ENCODE measurements around the gene PRKACG.

The PRKACG gene

DNA sequence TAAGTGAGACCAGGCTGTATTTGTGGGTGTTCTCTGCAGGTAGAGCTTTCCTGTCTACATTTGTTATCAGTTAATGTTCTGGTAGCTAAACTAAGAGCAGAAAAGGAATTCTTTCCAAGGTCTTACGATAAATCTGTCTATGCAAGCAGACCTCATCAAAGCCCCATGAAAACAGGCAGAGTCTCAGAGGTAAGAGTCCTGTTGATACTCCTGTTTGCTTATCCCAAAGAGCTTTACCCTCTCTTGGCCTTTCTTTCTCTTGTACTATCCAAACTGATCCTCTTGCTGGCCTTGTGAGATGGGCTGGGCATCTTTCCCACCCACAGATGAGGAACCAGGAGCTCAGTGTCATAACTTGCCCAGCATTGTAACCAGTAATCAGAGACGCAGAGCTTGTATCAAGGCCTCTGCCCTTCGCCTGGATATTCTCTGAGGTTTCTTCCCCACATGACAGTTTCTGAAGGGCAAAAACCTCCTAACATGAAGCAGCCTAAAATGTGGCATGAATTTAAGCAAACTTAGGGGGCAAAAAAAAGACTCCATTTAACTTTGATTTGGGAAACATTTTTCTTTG is 33.5 kb downstream of the PRKACG start:
- DNase-seq, result no peak

DNA sequence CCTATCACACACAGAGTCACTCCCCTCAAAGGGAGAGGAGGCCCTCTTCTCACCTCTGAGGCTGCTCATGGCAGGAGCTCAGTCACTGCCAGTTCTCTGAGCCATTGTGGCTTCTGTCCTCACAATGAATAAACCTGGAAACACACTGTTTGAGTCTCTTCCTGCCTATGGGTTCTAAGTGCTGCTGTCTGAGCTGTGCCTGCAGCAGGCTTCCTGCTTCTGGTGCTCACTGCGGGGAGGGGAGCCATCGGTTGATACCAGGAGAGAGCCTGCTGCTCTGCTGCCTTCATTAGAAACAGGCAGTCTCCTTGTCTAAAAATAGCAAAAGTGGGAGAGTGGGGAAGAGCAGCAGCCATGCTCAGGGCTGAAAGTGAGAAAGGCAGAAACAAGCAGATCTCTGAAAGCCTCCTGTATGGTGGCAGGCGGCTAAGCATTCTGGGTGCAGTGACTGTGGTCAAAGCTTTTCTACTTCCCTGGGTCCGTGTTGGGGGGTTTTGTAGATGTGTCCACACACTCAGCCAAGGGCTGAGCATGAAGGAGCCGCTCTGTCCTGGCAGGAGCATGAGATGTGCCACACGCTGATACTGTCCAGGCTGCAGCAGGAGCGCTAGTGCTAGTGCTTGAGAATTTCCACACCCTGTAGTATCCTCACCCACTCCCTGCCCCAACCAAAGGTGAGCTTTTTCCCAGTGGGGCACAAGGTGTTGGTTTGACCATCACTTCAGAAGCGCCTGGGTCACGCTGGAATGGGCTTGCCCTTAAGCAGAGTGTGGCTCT is 34.2 kb downstream of the PRKACG start:
- DNase-seq, result no peak

DNA sequence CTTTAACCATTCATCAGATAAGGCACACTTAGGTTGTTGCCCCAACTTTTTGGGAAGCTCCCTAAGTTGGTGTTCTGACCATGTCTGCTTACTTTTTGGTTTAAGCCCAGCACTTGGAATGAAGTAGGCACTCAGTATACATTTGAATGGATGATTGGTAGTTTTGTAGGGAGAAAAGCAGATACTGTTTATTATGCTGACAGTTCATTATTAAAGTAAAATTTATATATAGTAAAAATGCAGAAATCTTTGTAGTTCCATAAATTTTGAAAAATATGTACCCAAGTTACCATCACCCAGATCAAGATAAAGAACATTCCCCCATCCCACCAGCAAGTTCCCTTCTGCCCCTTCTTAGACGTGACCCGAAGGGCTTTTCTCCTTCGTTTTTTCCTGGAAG is 35.4 kb downstream of the PRKACG start:
- DNase-seq, result no peak

DNA sequence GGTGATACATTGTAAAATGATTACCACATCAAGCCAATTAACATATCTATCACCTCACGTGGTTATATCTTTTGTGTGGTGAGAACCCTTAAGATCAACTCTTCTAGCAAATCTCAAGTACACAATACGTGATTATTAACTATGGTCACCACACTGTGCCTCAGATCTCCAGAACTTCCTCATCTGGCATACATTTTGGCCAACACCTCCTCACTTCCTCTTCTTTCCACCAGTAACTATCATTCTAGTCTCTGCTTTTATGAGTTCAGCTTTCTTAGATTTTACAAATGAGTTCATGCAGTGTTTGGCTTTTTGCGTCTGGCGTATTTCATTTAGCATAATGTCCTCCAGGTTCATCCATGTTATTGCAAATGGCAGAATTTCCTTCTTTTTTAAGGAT is 35.8 kb downstream of the PRKACG start:
- no peak for DNase-seq

DNA sequence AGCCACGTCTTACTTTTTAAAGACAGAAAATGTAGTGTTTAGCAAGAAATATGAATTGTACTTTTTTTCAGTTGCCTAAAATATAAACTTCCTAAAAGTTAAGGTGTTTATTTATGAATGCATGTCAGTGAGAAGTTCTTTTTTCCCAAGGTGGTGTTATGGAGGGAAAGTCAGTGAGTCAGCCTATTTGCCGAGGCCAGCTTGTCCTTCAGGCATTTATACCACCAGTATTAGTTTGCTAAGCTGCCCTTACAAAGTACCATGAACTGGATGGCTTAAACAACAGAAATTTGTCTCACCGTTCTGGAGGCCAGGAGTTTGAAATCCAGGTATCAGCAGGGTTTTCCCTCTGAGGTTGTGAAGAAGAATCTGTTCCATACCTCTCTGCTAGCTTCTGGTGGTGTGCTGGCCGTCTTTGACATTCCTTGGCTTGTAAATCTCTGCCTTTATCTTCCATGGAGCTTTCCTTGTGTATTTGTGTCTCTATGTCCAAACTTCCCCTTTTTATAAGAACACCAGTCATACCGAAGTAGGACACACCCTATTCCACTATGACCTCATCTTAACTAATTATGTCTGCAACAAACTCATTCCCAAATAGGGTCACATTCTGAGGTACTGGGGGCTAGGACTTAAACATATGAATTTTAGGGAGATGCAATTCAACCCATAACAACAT is 38.4 kb downstream of the PRKACG start:
- no peak for DNase-seq

DNA sequence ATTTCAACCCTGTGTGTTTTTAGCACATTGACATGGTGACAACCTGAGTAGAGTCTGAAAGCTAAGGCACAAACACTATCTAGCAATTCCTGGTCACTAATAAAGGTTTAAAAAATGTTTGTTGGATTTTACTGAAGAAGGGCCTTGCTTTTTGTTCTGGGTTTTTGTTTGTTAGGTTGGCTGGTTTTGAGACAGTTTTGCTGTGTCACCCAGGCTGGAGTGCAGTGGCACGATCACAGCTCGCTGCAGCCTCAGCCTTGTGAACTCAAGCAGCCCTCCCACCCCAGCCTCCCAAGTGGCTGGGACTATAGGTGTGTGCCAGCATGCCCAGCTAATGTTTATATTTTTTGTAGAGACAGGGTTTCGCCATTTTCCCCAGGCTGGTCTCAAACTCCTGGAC is 39.0 kb downstream of the PRKACG start:
- no peak for DNase-seq

DNA sequence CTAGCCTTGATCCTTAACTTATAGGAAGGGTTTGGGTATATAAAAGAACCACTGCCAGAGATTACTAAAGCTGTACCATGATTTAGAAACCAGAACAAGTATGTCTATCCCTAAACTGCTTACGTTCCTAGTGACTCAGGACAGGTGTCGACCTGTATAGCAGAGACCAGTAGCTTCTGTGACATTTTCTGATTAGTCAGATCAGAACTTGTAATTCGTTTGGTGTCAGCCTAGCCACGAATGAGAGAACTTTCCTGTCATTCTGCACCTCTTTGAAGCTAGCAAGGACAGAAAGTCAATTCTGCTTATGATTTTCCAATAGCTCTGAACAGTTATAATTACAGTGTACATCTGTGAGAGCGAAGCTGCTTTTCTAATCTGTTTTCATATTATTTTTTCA is 39.5 kb downstream of the PRKACG start:
- DNase-seq, result no peak

DNA sequence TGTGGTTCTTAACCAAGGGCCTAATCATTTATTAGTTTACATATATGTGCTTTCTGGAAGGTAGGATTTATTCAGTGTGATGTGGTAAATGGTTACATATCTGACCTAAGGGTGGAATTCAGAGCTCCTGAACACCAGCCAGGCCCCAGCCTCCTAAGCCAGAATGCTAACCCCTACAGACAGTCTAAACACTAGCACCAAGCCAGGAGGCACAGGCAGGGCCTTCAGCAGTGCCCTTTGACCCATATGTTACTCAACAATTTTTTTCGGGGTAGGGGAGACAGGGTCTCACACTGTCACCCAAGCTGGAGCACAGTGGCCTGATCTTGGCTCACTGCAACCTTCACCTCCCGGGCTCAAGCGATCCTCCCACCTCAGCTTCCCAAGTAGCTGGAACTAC is 40.3 kb downstream of the PRKACG start:
- no peak for DNase-seq

DNA sequence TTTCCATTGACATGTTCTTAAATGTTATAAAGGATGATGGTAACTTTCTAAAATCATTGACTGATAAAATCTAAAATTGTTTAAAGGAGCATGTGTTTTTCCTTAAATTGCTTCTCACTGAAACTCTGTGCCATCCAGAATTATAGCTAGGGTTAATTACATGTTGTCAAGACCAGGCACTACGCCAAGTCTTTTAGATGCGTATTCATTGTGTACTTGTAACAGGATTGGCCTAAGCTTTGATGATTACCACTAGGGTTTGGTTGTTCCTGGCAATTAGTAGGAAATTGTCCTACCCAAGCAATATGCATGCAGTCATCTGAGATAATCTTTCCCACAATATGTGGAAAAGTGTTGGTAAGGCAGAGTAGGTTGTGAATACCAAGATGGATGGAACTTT is 43.8 kb downstream of the PRKACG start:
- no peak for DNase-seq

DNA sequence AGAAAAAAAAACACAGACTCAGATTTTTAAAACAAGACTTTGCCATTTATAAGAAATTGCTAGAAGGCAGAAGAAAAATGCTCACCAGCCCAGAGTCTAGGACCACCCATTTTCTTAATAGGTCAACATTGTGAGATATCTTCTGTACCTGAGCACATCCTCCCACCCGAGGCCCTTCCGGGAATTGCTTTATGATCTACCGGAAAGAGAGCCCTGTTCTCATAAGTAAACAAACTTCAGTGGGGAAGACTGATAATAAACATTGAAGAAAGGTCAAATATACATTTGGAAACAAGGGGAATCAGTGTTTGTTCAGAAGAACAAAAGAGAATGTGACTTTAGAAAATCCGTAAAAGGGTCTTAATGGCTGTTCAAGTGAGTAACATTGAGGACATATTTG is 44.4 kb downstream of the PRKACG start:
- no peak for DNase-seq

DNA sequence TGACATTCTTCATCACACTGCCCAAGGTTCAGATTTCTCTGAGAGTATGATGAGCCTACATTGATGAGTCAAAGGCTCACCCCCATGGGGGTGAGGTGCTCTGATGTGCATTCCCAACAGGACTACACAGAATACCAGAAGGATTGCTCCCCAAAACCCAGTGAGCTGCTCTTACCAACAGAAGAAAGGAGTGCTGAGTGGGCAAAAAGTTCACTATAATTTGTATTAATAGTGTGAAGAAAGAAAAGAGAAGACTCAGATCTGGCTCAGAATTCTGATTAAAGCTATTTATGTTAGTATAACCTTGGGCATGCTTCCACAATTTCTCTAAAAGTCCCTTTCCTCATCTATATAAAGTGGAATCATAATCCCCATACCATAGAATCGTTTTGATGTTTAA is 46.1 kb downstream of the PRKACG start:
- DNase-seq, result no peak

DNA sequence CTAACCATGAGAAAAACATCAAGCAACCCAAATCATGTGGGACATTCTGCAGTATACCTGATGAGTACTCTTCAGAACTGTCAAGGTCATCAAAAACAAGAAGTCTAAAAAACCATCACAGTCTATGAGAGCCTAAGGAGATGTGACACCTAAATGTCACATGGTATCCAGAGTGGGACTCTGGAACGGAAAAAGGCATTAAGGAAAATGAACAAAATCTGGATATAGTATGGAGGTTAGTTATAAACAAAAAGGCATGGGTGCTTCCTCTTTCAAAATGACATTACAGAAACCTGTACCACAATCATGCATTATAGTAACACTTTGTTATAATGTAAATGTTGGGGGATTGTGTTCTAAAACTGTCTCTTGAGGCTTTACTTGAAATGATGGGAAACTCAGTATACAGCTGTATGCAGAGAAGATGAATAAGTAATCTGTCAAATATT is 47.4 kb downstream of the PRKACG start:
- DNase-seq, result no peak

DNA sequence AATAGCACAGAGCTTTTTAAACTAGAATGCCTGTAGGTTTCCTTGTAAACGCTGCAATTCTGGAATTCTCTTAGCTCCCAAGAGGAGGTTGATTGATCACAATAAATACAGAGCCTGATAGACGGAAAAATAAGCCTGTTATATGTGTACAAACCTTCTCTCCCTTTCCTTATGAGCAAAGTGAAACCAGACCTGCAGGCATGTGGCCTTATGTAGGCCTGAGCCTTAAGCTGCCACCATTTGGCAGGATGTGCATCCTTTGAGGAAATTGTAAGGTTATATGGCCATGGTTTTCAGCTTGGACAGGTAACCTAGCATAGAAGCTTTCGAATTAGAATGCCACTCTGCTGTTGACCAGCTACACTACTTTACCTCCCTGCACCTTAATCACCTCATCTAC is 49.1 kb downstream of the PRKACG start:
- no peak for DNase-seq

DNA sequence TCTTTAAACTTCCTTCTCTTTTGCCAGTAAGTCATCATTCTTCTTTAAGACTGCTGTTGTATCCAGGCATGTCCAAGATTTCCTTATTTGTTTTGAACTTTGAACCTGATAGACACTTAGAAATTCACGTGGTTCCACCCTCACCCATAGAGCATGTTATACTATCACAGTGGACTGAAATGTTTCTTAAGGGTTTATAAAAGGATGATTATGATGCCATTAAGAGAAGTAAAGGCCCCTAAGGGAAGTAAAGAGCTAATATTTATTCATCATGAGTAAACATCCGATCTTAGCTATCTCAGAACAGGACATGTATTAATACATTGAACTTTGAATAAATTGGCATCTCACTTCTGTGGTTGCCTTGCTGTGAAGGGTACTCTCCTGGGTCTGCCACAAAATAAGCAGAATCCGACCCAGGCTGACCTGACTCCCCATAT is 49.8 kb downstream of the PRKACG start:
- no peak for DNase-seq

DNA sequence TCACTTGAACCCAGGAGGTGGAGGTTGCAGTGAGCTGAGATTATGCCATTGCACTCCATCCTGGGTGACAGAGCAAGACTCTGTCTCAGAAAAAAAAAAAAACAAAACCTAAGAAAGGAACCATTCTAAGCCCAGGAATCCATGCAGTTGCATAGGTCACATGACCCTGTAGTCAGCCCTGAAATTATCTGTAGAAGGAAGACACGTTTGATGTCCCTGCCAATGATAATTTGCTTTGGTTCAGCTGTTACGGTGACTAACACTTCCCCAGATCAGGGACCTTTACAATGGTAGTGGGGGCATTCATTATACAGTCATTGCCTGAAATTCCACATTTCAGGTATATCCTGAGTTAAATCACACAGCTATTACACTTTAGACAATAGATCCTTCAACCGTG is 50.5 kb downstream of the PRKACG start:
- no peak for DNase-seq
